Nephron (organoid): ENCODE results near the gene ARHGEF2.

Experiments used
- H3K27ac Mint-ChIP-seq, 3 experiments: 2 replicates each; pipeline ENCODE4 v1.8.0; 2020; ENCODE audit warnings: mixed read lengths in 3 of 3, mild to moderate bottlenecking in 2 of 3, moderate library complexity in 1 of 3
- H3K27me3 Mint-ChIP-seq: 2 replicates; pipeline ENCODE4 v1.8.0; 2021; ENCODE audit warnings: low read depth, mild to moderate bottlenecking, moderate library complexity, mixed read lengths
- H3K36me3 Mint-ChIP-seq: 2 replicates; pipeline ENCODE4 v1.8.0; 2020; ENCODE audit warnings: low read depth, mixed read lengths
- H3K4me1 Mint-ChIP-seq: 2 replicates; pipeline ENCODE4 v1.8.0; 2020; ENCODE audit warnings: mixed read lengths
- H3K4me3 Mint-ChIP-seq, 3 experiments: 2 replicates each; pipeline ENCODE4 v1.8.0; 2020; ENCODE audit warnings: mild to moderate bottlenecking in 3 of 3, mixed read lengths in 3 of 3, moderate library complexity in 2 of 3
- H3K9me3 Mint-ChIP-seq: 2 replicates; pipeline ENCODE4 v1.8.0; 2020; ENCODE audit warnings: mixed read lengths
- TF ChIP-seq, protein P1 (sequence below), 3 experiments: fragments of 200-600 bp; sonication (generic); IDR thresholded peaks; one replicate each; pipeline ENCODE4 v1.5.0; 2021; ENCODE audit warnings: antibody characterized with exemption in 3 of 3; ENCODE audit not compliant: unreplicated experiment in 3 of 3

Gene ARHGEF2

DNA sequence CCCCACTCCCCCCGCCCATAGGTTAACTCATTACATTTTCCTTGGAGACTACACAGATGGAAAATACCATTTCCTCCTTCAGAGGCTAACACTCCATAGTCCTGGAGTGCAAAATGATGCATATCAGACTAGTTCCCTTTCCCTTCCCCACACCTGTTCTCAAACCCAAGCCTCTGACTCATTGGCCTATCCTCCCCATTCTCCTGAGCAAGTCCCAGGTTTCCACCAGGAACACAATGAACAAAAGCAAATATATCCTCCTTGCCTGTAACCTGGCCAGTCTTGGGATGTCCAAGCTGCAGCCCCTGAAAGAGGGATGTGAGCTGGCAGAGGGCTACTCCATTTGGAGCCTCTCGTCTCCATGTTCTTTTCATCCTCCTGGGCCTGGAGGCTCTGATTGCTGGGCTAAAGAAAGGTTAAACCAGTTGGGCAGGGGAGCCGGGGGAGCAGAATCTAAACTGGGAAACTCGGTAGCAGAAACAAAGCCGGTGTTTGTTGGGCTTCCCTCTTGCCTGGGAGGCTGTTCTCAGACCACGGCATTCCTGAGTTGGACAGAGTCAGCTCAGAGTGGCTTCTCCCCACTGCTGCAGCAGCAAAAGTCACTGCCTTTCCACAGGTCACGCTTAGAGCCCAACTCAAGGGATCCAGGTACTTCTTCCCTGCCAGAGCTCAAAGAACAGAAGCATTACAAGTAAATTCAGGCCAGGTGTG is 28.5 kb upstream of the ARHGEF2 start:
- H3K36me3 Mint-ChIP-seq: peaks cover 37% of the 10 kb centered on the region
- no peak overlapping the region for H3K4me3 Mint-ChIP-seq
- TF ChIP-seq, protein P1, sequence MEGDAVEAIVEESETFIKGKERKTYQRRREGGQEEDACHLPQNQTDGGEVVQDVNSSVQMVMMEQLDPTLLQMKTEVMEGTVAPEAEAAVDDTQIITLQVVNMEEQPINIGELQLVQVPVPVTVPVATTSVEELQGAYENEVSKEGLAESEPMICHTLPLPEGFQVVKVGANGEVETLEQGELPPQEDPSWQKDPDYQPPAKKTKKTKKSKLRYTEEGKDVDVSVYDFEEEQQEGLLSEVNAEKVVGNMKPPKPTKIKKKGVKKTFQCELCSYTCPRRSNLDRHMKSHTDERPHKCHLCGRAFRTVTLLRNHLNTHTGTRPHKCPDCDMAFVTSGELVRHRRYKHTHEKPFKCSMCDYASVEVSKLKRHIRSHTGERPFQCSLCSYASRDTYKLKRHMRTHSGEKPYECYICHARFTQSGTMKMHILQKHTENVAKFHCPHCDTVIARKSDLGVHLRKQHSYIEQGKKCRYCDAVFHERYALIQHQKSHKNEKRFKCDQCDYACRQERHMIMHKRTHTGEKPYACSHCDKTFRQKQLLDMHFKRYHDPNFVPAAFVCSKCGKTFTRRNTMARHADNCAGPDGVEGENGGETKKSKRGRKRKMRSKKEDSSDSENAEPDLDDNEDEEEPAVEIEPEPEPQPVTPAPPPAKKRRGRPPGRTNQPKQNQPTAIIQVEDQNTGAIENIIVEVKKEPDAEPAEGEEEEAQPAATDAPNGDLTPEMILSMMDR (IDR thresholded peaks at IDR 0.05; ENCODE audit: unreplicated experiment in 3 of 3): no peak
- peaks cover 3% of the 10 kb centered on the region for H3K27me3 Mint-ChIP-seq
- peak overlapping the region in 1 of 3 experiments; percentile 29 for H3K27ac Mint-ChIP-seq
- no peaks in the 10 kb centered on the region for H3K9me3 Mint-ChIP-seq
- peaks cover 15% of the 10 kb centered on the region for H3K4me1 Mint-ChIP-seq

DNA sequence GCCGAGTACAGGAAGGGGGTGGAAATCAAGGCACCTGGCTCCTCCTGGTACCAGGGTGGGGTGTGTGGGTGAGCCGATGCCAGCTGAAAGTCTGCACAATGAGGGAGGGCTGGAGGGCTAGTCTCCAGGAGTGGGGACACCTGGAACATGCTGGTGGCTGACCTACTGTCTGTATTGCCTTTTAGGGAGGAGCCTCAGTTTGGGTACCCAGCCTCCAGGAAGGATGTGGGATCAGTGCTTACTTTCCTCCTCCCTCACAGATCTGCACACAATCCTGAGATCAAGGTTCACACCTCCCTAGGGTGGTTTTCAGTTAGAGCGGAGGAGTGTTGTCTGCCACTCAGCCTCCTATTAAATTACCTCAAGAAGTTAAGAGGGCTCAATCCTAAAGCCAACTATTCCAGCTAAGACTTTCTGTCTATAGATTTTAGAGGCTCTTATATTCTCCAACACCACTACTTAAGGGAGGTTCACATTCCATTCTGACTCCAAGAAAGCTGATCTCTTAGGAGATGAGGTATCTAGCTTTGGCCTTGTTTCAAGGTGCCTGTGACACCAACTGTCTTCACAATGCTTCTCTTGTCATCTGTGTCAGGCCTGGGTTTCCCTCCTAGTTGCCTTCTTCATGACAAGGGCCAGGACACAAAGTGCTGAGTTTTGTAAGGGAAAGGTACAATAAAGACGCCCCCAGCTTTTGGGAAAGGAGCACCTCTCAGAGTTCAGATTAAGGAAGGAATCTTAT is 26.7 kb upstream of the ARHGEF2 start:
- Mint-ChIP-seq H3K27ac (peak overlapping the region; percentile 54 to 76 (median 71)), H3K9me3 (no peaks in the 10 kb centered on the region), H3K4me3 (no peak overlapping the region), H3K4me1 (peaks cover 21% of the 10 kb centered on the region), H3K27me3 (peaks cover 3% of the 10 kb centered on the region), H3K36me3 (peaks cover 21% of the 10 kb centered on the region)
- TF ChIP-seq, protein P1 (IDR thresholded peaks at IDR 0.05; ENCODE audit: unreplicated experiment in 3 of 3): no peak

DNA sequence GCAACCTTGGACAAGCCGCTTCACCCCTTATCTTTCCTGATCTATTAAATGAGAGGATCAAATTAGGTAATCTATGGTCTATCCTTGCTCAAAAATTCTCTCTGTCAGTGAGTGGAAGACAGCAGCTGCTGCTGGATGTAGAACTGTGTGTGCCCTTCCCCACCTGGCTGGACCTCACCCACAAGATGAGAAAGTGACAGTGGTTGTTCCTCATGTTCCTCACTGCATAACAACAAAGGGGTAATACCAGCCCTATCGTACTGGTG is 25.5 kb upstream of the ARHGEF2 start:
- Mint-ChIP-seq H3K4me3 (no peak overlapping the region), H3K27ac (no peak overlapping the region), H3K36me3 (peaks cover 13% of the 10 kb centered on the region), H3K4me1 (peaks cover 21% of the 10 kb centered on the region), H3K9me3 (no peaks in the 10 kb centered on the region), H3K27me3 (peaks cover 3% of the 10 kb centered on the region)
- TF ChIP-seq, protein P1 (IDR thresholded peaks at IDR 0.05; ENCODE audit: unreplicated experiment in 3 of 3): no peak

DNA sequence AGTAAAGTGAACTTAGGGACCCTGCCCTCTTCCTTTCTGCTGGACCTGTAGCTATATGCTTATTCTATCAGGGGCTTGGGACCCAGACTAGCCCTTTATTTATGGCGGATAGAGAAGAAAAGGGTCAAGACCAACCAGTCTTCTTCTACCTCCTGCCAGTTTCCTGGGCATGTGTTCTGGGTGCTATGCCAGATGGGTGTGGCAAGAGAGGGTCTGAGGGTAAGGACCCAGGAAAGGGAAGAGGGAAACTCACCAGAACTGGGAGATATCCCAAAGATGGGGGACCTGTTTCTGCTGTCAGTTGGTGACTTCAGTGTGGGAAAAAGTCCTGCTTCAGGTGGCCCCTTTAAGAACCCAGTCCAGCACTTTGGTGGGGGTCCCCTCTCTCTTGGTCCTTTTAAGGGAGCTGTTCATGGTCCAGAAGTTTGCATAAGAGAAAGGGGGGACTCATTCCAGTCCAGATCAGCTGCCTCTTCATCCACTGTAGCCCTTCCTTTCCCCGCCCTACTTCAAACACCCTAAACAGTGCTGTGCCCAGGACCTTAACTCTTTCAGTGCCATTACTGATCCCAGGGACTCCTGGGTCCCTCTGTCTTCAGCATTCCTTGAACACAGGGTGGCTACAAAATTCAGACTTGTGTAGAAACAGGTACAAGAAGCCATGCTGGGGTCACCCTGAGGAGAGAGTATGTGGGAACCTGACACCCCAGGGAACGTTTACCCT is 24.0 kb upstream of the ARHGEF2 start:
- Mint-ChIP-seq H3K36me3 (peaks cover 7% of the 10 kb centered on the region), H3K27me3 (no peaks in the 10 kb centered on the region), H3K9me3 (no peaks in the 10 kb centered on the region), H3K4me1 (peaks cover 21% of the 10 kb centered on the region), H3K27ac (peak overlapping the region; percentile 28 to 84 (median 75)), H3K4me3 (no peak overlapping the region)
- TF ChIP-seq, protein P1 (IDR thresholded peaks at IDR 0.05; ENCODE audit: unreplicated experiment in 3 of 3): no peak

DNA sequence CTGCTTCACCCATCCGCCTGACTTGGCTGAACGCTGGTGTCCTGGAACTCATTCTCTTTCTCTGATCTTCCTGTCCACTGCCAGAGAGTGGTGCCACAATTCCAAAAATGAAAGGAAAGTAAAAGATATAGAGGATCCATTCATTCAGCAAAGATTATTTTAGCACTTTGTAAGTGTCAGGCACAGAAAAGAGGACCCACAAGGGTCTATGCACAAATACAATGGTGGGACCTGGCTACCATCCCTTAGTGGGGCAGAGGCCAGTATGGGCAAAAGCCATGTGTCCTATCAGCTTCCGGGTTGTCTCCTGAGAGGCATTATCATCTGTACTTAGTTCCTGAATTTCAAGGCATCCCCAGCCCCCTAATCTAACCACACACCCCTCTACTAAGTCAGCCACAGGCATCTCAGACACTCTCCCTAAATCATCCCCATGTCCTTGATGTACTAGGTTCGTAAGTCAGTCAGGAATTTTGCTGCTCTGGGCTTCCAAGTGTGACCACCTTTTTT is 23.4 kb upstream of the ARHGEF2 start:
- no peaks in the 10 kb centered on the region for H3K27me3 Mint-ChIP-seq
- H3K4me3 Mint-ChIP-seq: no peak overlapping the region
- H3K4me1 Mint-ChIP-seq: peaks cover 21% of the 10 kb centered on the region
- H3K36me3 Mint-ChIP-seq: peaks cover 1% of the 10 kb centered on the region
- H3K9me3 Mint-ChIP-seq: no peaks in the 10 kb centered on the region
- TF ChIP-seq, protein P1 (IDR thresholded peaks at IDR 0.05; ENCODE audit: unreplicated experiment in 3 of 3): no peak
- peak overlapping the region; percentile 28 to 84 (median 75) for H3K27ac Mint-ChIP-seq
